ENCODE results near the gene GRIK4.

- no peak for TF ChIP-seq EZH2 (IDR thresholded peaks at IDR 0.05; ENCODE audit: insufficient read depth, low read length)
- no peak for TF ChIP-seq CTCF (IDR thresholded peaks at IDR 0.05; ENCODE audit: insufficient read depth, low read depth, low read length)
Observed at GRCh38 chr11:120818097-120818496, 306.5 kb downstream of the GRIK4 start.
